H1 (cell line): ENCODE results near the gene P3H3. TPM values are rescaled to one million over a fixed set of nuclear protein-coding genes. Genes with fewer than 3 reads are reported as not detected.

Experiments used
- BCL11A ChIP-seq, 2 experiments: IDR thresholded peaks; one replicate each; pipeline ENCODE4 v1.6.1; 2011; ENCODE audit warnings: low read depth in 2 of 2, low read length in 2 of 2, mild to moderate bottlenecking in 2 of 2
- CBX5 ChIP-seq: fragments of 300-800, 300-1000 bp; sonication (generic); IDR thresholded peaks from 2 replicates; pipeline ENCODE4 v1.7.1; 2016; ENCODE audit warnings: antibody characterized with exemption, low read length, low read depth
- EZH2 ChIP-seq: fragments of 200-600 bp; sonication (generic); IDR thresholded peaks from 2 replicates; pipeline ENCODE4 v1.7.1; 2012; ENCODE audit warnings: low read depth, mild to moderate bottlenecking, moderate library complexity, low read length, inconsistent platforms; ENCODE audit not compliant: severe bottlenecking
- PHF8 ChIP-seq: fragments of 200-600 bp; sonication (generic); conservative IDR thresholded peaks from 2 replicates; pipeline ENCODE4 v1.7.1; 2012; ENCODE audit warnings: low read depth, mild to moderate bottlenecking, inconsistent platforms, low read length, moderate library complexity
- POLR2A ChIP-seq, 2 experiments: IDR thresholded peaks; 1 replicate in 1 of 2; 2 replicates in 1 of 2; pipeline ENCODE4 v1.6.1; 2011; ENCODE audit warnings: low read depth in 2 of 2, low read length in 2 of 2, mild to moderate bottlenecking in 2 of 2; ENCODE audit errors: control extremely low read depth in 1 of 2
- RXRA ChIP-seq: IDR thresholded peaks from 2 replicates; pipeline ENCODE4 v1.6.1; 2011; ENCODE audit warnings: low read depth, mild to moderate bottlenecking, low read length, moderate library complexity; ENCODE audit not compliant: insufficient read depth
- polyA plus RNA-seq, 7 experiments: library from polyadenylated mRNA; depleted of rRNA in 3 of 7; stranded (reverse) in 5 of 7; unstranded in 2 of 7; fragments of >200 nt in 5 of 7; fragments of 200-250 nt in 2 of 7; gene quantifications; 1 replicate in 5 of 7; 2 replicates in 1 of 7; 4 replicates in 1 of 7; pipeline versions ENCODE4 v1.2.1 to v1.2.3, GENCODE V29; 2011 to 2013; ENCODE audit warnings: missing spikeins in 2 of 7, mixed read lengths in 2 of 7
- total RNA-seq: library from RNA; stranded (reverse); fragmentation: NEBNext Ultra II Directional; extraction: Animal tissue kit (Norgen Biotek cat#: 25700); gene quantifications from 2 replicates; pipeline ENCODE4 v1.2.1, GENCODE V29; 2021

Gene P3H3
- total and polyA plus RNA-seq, 2 of the 8 experiments (the other 6 are each of a cell fraction or from before 2014, with no cell fraction given) = 22.9 to 43.5 TPM

DNA sequence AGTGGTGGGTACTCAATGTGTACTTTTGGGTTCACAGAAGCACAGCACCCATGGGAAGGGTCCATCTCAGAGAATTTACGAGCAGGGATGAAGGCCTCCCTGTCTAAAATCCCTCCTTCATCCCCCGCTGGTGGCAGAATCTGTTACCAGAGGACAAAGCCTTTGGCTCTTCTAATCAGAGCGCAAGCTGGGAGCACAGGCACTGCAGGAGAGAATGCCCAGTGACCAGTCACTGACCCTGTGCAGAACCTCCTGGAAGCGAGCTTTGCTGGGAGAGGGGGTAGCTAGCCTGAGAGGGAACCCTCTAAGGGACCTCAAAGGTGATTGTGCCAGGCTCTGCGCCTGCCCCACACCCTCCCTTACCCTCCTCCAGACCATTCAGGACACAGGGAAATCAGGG is 8.0 kb upstream of the P3H3 start (continued):
- no peak for TF ChIP-seq EZH2
- no peak for TF ChIP-seq POLR2A (IDR thresholded peaks at IDR 0.05; ENCODE audit: control extremely low read depth in 1 of 2, low read depth in 2 of 2, low read length in 2 of 2)
- TF ChIP-seq PHF8 = no peak
- TF ChIP-seq BCL11A (IDR thresholded peaks at IDR 0.05; ENCODE audit: low read depth in 2 of 2, low read length in 2 of 2) = no peak
- no peak for TF ChIP-seq RXRA
- TF ChIP-seq CBX5 = no peak
